DMS79 treated with DMSO at 0.1 percent for 48 hours (cell line): ENCODE data around the gene GDF11.
A peak's percentile ranks its signal among the peaks of the same experiment; 100 is the strongest.
"Not testable (repeated sequence)": the region's sequence is repeated elsewhere in the genome, so short reads cannot be mapped to it uniquely, and the experiment has no call there.

Experiments
- DNase-seq: peaks from one replicate; lab custom pipeline; 2025; lab: John Stamatoyannopoulos, UW

Gene GDF11

GRCh38 chr12:55741931-55742680 lies 816 bp upstream of the GDF11 start:
- no peak for DNase-seq

- DNase-seq: no peak
These were observed 751 bp downstream of the GDF11 start for GRCh38 chr12:55743406-55744339.

GRCh38 chr12:55744340-55745030 lies 1.6 kb downstream of the GDF11 start:
- DNase-seq: no peak

- peak; percentile 52 for DNase-seq
These were observed 2.6 kb downstream of the GDF11 start for GRCh38 chr12:55745361-55746173.

GRCh38 chr12:55746174-55746912 lies 3.4 kb downstream of the GDF11 start:
- no peak for DNase-seq

GRCh38 chr12:55746913-55747231 lies 4.0 kb downstream of the GDF11 start:
- DNase-seq: no peak

- no peak for DNase-seq
These were observed 5.5 kb downstream of the GDF11 start for GRCh38 chr12:55748230-55748993.

GRCh38 chr12:55755246-55755645 lies 12.3 kb downstream of the GDF11 start:
- DNase-seq: no peak

- DNase-seq: no peak
These were observed 14.8 kb downstream of the GDF11 start for GRCh38 chr12:55757701-55758100.

- DNase-seq: not testable (repeated sequence)
These were observed 15.7 kb downstream of the GDF11 start for GRCh38 chr12:55758575-55758974.

GRCh38 chr12:55760663-55761062 lies 17.7 kb downstream of the GDF11 start:
- DNase-seq: no peak

- no peak for DNase-seq
These were observed 19.7 kb downstream of the GDF11 start for GRCh38 chr12:55762646-55763045.

- DNase-seq: peak; percentile 29
These were observed 22.9 kb downstream of the GDF11 start for GRCh38 chr12:55765736-55766290.

GRCh38 chr12:55767156-55767555 lies 24.2 kb downstream of the GDF11 start:
- no peak for DNase-seq

GRCh38 chr12:55771736-55772135 lies 28.8 kb downstream of the GDF11 start:
- DNase-seq: no peak

GRCh38 chr12:55777856-55778255 lies 34.9 kb downstream of the GDF11 start:
- no peak for DNase-seq

- DNase-seq: no peak
These were observed 37.8 kb downstream of the GDF11 start for GRCh38 chr12:55780685-55781084.

GRCh38 chr12:55788546-55788945 lies 45.6 kb downstream of the GDF11 start:
- DNase-seq: no peak

GRCh38 chr12:55789171-55789570 lies 46.2 kb downstream of the GDF11 start:
- no peak for DNase-seq

- DNase-seq: no peak
These were observed 47.0 kb downstream of the GDF11 start for GRCh38 chr12:55789893-55790292.
